GM12878 (cell line): Measurements from ENCODE around the gene EVA1A. TPM values are rescaled to one million over a fixed set of nuclear protein-coding genes. Genes with fewer than 3 reads are reported as not detected.

Experiments
- ATAC-seq: fragments of 200-7000 bp; cut with Tn5 transposase; 3 replicates; pipeline ENCODE4 v1.9.1; 2020; ENCODE audit warnings: mild to moderate bottlenecking, moderate library complexity
- BruUV-seq: library from RNA; stranded (reverse); fragments of 400-500 nt; replicated peaks from 2 replicates; lab custom pipeline; 2021; lab: Mats Ljungman, UMichigan
- CTCF ChIA-PET: fragments of 300-600 bp; sonication (Branson Sonifier 250); formaldehyde crosslinking; extraction: SDS; loops from one replicate; lab custom pipeline; 2021; ENCODE audit warnings: inconsistent platforms; lab: Yijun Ruan, JAX
- POLR2A ChIA-PET: fragments of 350-600 bp; formaldehyde crosslinking; extraction: SDS; loops from one replicate; lab custom pipeline; 2021; ENCODE audit warnings: inconsistent platforms; lab: Charles Lee
- RAD21 ChIA-PET: fragments of 300-600 bp; sonication (Branson Sonifier 250); formaldehyde crosslinking; loops from one replicate; lab custom pipeline; 2023; ENCODE audit warnings: antibody characterized with exemption; ENCODE audit not compliant: unreplicated experiment; lab: Charles Lee
- SMC1A ChIA-PET: fragments of 300-600 bp; sonication (Branson Sonifier 250); formaldehyde crosslinking; loops from one replicate; lab custom pipeline; 2023; ENCODE audit not compliant: unreplicated experiment, uncharacterized antibody; lab: Charles Lee
- DNase-seq: peaks from one replicate; pipeline ENCODE4 v3.0.0-alpha.2; 2011; ENCODE audit warnings: low read depth, low spot score
- FAIRE-seq: peaks from 3 replicates; lab custom pipeline; 2011; peaks lifted over from hg19 to GRCh38; lab: Jason Lieb, UNC
- H2AFZ ChIP-seq: 2 replicates; pipeline ENCODE4 v1.6.0; 2011; ENCODE audit warnings: low read depth, low read length, control low read depth; ENCODE audit not compliant: control insufficient read depth
- H3K27ac ChIP-seq: 2 replicates; pipeline ENCODE4 v1.5.1; 2011; ENCODE audit warnings: control low read depth; ENCODE audit not compliant: control insufficient read depth, insufficient read depth
- H3K27me3 ChIP-seq, 2 experiments: replicated peaks in 1 of 2; 2 replicates each; pipeline versions ENCODE4 v1.6.0 to v1.6.1; 2011; ENCODE audit warnings: low read length in 1 of 2; ENCODE audit not compliant: control insufficient read depth in 2 of 2, insufficient read depth in 2 of 2
- H3K36me3 ChIP-seq, 2 experiments: 2 replicates each; pipeline ENCODE4 v1.5.1; 2011; ENCODE audit warnings: low read length in 1 of 2; ENCODE audit not compliant: control insufficient read depth in 2 of 2, insufficient read depth in 2 of 2
- H3K4me1 ChIP-seq: 2 replicates; pipeline ENCODE4 v1.6.1; 2011; ENCODE audit warnings: mild to moderate bottlenecking, low read length, moderate library complexity, mixed read lengths; ENCODE audit not compliant: control insufficient read depth, insufficient read depth
- H3K4me2 ChIP-seq: 2 replicates; pipeline ENCODE4 v1.6.0; 2011; ENCODE audit warnings: control low read depth; ENCODE audit not compliant: control insufficient read depth, insufficient read depth
- H3K4me3 ChIP-seq: fragments of 200-600 bp; sonication (generic); 2 replicates; pipeline ENCODE4 v1.5.1; 2016
- H3K79me2 ChIP-seq: 2 replicates; pipeline ENCODE4 v1.6.0; 2011; ENCODE audit warnings: low read length; ENCODE audit not compliant: control insufficient read depth, insufficient read depth
- H3K9ac ChIP-seq: 2 replicates; pipeline ENCODE4 v1.8.0; 2011; ENCODE audit warnings: low read length, control low read depth, mixed read lengths; ENCODE audit not compliant: control insufficient read depth, insufficient read depth
- H3K9me3 ChIP-seq: replicated peaks from 3 replicates; pipeline ENCODE4 v1.5.1; 2011; ENCODE audit warnings: mild to moderate bottlenecking, low read length; ENCODE audit not compliant: control insufficient read depth, insufficient read depth
- H4K20me1 ChIP-seq: 2 replicates; pipeline ENCODE4 v1.6.0; 2011; ENCODE audit not compliant: control insufficient read depth, insufficient read depth
- REST ChIP-seq: IDR thresholded peaks from 2 replicates; pipeline ENCODE4 v1.6.1; 2012; ENCODE audit warnings: mild to moderate bottlenecking, low read depth, low read length
- RUNX3 ChIP-seq: IDR thresholded peaks from 2 replicates; pipeline ENCODE4 v1.6.1; 2012; ENCODE audit warnings: low read length, inconsistent platforms
- WGBS: methylation state at CpG from one replicate; pipeline ENCODE4 v1.1.6; 2016; ENCODE audit warnings: low lambda C conversion rate; ENCODE audit not compliant: insufficient replicate concordance, insufficient coverage; ENCODE audit errors: missing lambda C conversion rate; 5-methylcytosine and 5-hydroxymethylcytosine counted together
- in situ Hi-C: fragments of 300-500 bp; cut with MboI; formaldehyde crosslinking; loops from 9 replicates; pipeline ENCODE4 v1.14.3; 2018; ENCODE audit warnings: mixed read lengths
- intact Hi-C: fragments of 100-400 bp; cut with micrococcal nuclease; formaldehyde crosslinking; loops from one replicate; pipeline ENCODE4 v1.14.2; 2022; ENCODE audit not compliant: unreplicated experiment
- polyA plus RNA-seq, 11 experiments: library from polyadenylated mRNA; depleted of rRNA in 4 of 11; unstranded in 6 of 11; stranded (reverse) in 5 of 11; fragments of >200 nt; fragmentation: Nextera tagmentation in 4 of 11; fragmentation: Illumina TruSeq in 1 of 11; extraction: Ambion mirVana in 4 of 11; extraction: Trizol in 1 of 11; gene quantifications; 1 replicate in 1 of 11; 2 replicates in 10 of 11; pipeline versions ENCODE4 v1.2.1 to v1.2.3, GENCODE V29; 2011 to 2016; ENCODE audit warnings: inconsistent platforms in 2 of 11, missing spikeins in 2 of 11, low read depth in 1 of 11
- total RNA-seq, 4 experiments: library from RNA; depleted of rRNA in 3 of 4; stranded (reverse); fragments of >200 nt in 3 of 4; fragmentation: Illumina TruSeq in 1 of 4; extraction: Trizol in 1 of 4; gene quantifications; 2 replicates each; pipeline versions ENCODE4 v1.2.1 to v1.2.3, GENCODE V29; 2013 to 2021

EVA1A gene
- total and polyA plus RNA-seq, 10 of the 15 experiments (the other 5 are each of a cell fraction or from before 2014, with no cell fraction given): 0.13 to 1.0 (median 0.34) TPM; not detected in 5

GRCh38 chr2:75606761-75607399 is 46.1 kb upstream of the EVA1A start:
- ChIA-PET CTCF (interaction anchor here (0.6 to 2.3 kb wide), 10 partner anchors 10 to 688 kb away, joined by 3 to 15 read pairs (median 6); no protein-coding TSS in a partner anchor), RAD21 (interaction anchor here (0.8 to 3.1 kb wide), 6 partner anchors 11 to 687 kb away, joined by 3 to 19 read pairs (median 3); partner anchors contain the start of gene TACR1), POLR2A (no interaction called here), SMC1A (interaction anchor here (0.6 to 3.4 kb wide), 14 partner anchors 9 to 541 kb away, joined by 3 to 13 read pairs (median 4); no protein-coding TSS in a partner anchor)
- Histone ChIP-seq H3K36me3 (no peaks in the 10 kb centered on the region), H3K4me3 (no peak overlapping the region), H3K79me2 (no peaks in the 10 kb centered on the region), H3K4me2 (no peak overlapping the region), H4K20me1 (no peaks in the 10 kb centered on the region), H3K9ac (no peak overlapping the region), H3K4me1 (0 out of 2 replicates have a peak, but pooled peaks cover 2% of the 10 kb centered on the region), H3K27ac (no peak overlapping the region), H2AFZ (no peak overlapping the region), H3K9me3 (no peaks in the 10 kb centered on the region), H3K27me3 (no peaks in the 10 kb centered on the region)
- WGBS: 26% methylated on average over 8 of the region's 8 CpGs
- in situ Hi-C loops: loop anchor here (5.0 to 10.0 kb wide), 4 partner anchors 140 to 912 kb away; no protein-coding TSS in a partner anchor
- ATAC-seq: no peak
- intact Hi-C loops: loop anchor here (5.0 kb wide), 3 partner anchors 205 to 690 kb away; no protein-coding TSS in a partner anchor
- TF ChIP-seq RUNX3 (0 out of 2 replicates have a peak, but pooled peaks have one; percentile 36), REST (no peak)
- DNase-seq: no peak
- FAIRE-seq: no peak
- no TSS peak for BruUV-seq
